NCI-H187 treated with DMSO at 0.1 percent for 48 hours (cell line): Measurements from ENCODE around the gene COL27A1.

Experiments
- DNase-seq: peaks from one replicate; lab custom pipeline; 2025; lab: John Stamatoyannopoulos, UW

Gene COL27A1

DNA sequence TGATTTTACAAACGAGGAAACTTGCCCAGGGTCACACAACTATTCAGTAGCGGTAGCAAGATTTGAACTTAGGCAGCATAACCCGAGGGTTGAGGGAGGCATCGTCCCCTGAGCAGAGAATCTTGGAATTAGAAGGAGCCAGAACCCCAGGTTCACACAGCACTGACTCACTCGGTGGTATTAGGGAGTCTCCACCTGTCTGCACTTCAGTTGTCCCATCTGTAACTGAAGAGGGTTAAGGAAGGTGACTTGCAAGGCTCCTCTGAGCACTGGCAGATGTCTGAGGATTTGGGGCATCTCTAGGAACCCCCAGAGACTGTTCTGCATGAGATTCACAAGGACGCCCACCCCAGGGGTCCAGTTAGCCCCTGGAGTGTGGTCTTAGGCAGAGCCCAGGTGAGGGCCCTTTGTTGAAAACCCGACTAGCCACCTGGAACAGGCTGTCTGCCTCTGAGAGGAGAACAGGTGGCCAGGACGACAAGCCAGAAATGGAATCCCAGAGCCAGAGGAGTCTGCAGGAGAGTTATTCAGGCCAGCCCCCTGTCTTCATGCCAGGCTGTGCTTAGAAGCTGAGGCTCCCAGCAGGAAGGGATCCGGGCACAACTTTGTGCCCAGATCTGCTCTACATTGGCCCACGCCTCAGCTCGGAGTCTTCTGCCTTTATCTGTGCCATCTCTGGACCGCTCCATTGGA is 117.5 kb downstream of the COL27A1 start:
- no peak for DNase-seq

GRCh38 chr9:114273461-114273881 is 118.1 kb downstream of the COL27A1 start:
- no peak for DNase-seq

- no peak for DNase-seq
These were observed 118.9 kb downstream of the COL27A1 start for GRCh38 chr9:114274217-114274616.

DNA sequence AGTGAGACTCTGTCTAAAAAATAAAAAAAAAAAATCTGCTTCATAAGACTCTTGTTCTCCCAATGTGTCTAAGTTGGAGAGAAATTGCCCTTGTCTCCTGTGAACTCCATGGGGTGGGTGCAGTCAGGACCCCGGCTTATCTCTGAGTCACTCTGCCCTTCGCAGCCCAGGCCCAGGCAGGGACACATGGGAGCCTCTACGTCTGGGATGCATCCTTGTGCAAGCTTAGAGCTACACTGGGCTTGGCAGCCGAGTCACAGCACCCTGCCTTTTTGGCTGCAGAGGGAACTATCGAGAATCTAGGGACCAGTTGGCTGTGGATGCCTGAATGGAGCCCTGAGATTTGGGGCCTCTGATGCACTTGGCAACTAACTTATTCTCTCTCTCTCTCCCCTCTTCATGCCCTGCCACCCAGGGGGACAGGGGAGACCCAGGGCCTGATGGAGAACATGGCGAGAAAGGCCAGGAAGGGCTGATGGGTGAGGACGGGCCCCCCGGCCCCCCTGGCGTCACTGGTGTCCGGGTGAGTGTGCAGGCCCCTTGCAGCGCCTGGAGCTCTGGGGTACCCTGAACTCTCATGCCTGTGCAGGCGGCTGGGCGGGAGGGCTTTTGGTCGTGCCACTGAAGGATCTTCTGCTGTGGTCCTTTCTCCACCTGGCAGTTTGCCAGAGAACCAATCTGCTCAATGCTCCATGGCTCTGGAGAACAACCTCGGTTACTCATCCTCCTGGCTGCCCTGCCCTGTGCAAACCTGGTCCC is 120.1 kb downstream of the COL27A1 start:
- DNase-seq, result no peak

DNA sequence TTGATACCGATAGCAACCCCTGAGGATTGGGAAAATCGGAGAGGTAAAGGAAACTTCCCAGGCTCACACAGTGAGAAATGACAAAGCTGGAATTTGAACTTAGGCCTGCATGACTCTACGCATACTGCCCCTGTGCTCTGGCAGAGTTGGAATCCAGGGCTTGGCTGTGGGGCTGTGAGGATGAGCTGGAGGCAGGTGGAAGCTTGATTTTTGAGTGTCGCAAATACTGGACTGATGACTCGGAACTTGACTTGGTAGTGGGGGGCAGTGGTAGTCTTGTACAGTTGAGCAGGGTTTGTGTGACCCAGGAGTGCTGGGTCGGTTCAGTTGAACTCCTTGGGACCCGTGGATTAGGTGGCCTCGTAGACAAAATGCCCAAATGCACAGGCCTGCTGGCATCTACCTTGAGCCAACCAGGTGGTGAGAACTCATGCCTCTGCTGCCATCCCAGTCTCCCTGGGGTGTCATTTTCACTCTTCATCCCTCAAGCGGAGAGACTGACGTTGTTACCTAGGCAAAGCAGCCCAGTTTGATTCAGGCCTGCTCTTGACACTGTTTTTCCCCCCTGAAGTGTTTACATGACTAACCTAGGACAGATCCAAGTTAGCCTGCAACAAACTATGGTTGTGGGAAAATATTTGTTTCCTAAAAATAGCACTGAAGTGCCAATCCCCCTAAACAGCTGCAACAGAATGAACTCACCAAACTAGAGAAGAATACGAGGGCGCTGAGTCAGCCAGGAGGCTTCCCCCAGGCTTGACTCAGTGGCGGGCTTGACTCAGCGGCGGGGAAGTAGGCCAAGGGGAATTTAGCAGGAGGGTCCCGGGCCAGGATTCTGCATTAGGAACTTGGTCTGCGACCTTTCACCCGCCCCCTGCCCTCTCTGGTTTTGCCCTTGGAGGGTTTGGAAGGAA is 121.8 kb downstream of the COL27A1 start:
- no peak for DNase-seq

- no peak for DNase-seq
These were observed 123.0 kb downstream of the COL27A1 start for GRCh38 chr9:114278356-114278755.

DNA sequence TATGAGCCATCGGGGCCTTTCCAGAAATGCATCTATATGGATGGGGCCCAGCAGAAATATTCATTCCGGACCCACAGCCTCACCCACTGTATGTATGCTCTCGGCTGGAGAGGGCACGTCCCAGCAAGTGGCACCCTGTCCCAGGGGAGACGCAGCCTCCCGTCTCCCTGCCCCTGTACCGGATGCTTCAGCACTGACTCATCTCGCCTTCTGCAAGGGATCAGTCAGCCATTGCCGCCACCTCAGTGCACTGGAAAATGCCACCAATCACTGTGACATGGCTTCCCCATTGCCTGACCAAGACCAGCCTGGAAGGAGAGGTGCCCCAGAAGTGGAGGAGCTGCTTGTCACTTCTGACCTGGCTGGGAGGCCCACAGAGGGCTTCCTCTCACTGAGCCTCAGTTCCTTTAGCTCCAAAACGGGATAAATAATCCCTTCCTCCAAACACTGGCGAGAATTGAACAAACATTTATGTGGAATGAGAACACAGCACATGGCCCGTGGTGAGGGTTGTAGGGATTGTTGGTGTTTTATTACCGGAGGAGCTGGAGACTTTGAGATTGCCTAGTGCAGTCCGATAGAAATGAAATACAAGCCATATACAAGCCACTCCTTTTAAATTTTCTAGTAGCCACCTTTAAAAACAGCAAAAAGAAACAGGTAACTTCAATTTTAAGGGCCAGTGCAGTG is 123.7 kb downstream of the COL27A1 start:
- no peak for DNase-seq

GRCh38 chr9:114279693-114280092 is 124.4 kb downstream of the COL27A1 start:
- no peak for DNase-seq

- no peak for DNase-seq
These were observed 125.5 kb downstream of the COL27A1 start for GRCh38 chr9:114280636-114281472.

DNA sequence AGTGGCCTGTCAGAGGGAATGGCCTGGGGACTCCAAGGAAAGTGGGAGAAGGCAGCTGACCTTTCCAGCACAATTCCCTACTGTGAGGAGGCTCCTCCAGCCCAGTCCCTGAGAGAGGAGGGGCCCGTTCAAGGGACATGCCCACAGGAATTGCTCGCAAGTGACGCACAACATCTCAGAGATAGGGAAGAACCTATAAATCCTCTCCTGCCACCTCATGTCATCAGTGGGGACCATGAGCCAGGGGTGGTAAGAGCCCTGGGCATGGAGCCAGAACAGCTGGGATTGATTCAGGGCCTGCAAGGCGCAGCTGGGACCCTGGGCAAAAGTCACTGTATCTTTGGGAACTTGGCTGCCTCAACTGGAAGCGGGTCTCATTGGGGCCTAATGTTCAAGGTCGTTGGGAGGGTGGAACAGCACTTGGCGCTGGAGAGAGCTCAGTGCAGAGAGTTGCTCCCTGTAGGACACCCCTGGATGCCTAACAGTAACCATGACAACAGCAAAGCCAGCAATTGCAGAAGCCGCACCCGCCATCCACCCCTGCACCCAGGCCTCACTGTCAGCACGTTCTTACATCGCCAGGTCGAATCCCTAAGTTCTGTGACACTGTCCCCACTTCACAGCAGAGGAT is 126.3 kb downstream of the COL27A1 start:
- DNase-seq, result no peak

- DNase-seq, result no peak
These were observed 126.8 kb downstream of the COL27A1 start for GRCh38 chr9:114282104-114282485.

GRCh38 chr9:114282507-114282906 is 127.2 kb downstream of the COL27A1 start:
- no peak for DNase-seq

GRCh38 chr9:114282926-114283325 is 127.6 kb downstream of the COL27A1 start:
- no peak for DNase-seq

DNA sequence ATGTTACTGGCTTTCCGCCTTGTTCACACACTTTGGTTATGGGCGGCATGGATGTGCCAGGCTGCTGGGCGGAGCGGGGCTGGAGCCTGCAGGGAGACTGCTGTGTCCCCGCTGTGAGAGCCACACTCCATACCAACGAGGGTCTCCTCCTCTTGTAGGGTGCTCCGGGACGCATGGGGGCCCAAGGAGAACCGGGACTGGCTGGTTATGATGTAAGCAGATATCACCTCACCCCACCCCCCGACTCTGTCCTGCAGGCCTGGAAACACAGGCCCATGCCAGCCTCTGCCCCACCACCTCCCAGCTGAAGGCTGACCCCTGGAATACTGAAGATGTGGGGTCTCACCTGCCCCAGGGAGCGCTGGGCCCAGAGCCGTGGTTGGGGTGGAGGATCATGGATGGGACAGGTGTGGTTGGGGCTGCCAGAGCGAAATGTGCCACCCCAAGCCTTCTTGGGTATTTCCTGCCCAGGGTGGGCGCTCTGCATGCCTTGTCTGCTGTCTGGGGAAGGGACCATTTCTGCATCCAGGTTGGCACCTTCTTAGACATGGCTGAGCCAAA is 128.3 kb downstream of the COL27A1 start:
- DNase-seq, result no peak

- DNase-seq, result no peak
These were observed 129.2 kb downstream of the COL27A1 start for GRCh38 chr9:114284316-114285060.

DNA sequence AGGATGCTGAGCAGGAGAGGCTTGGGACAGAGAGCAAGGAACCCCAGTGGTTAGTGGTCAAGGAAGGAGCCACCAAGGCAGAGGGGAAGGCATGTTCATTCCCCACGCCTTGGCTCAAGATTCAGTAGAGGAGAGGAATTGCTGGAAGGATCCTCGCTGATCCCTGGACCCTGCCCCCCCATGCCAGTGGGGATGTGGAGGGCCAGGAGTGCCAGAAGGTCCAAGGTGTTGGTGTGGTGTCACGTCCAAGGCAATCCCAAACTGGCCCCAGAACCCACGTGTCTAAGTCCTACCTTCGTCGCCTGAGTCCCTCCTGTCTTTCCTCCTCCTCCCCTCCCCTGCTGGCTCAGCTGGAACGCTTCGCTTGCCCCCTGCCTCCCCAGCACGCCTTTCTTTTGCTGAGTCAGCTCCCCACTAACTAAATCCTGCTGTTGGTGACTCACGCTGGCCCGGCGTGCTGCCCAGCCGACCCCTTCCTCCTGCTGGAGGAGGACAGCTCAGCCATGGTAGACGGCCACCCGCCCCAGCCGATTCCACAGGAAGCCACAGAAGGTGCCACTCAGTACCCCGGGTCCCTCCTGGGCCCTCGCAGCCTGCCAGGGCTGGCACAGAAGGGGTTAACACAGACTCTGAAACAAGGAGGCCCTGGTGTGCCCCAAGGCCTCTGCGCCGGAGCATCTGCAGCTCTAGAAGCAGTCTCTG is 130.0 kb downstream of the COL27A1 start:
- no peak for DNase-seq

- no peak for DNase-seq
These were observed 130.9 kb downstream of the COL27A1 start for GRCh38 chr9:114286146-114286679.

DNA sequence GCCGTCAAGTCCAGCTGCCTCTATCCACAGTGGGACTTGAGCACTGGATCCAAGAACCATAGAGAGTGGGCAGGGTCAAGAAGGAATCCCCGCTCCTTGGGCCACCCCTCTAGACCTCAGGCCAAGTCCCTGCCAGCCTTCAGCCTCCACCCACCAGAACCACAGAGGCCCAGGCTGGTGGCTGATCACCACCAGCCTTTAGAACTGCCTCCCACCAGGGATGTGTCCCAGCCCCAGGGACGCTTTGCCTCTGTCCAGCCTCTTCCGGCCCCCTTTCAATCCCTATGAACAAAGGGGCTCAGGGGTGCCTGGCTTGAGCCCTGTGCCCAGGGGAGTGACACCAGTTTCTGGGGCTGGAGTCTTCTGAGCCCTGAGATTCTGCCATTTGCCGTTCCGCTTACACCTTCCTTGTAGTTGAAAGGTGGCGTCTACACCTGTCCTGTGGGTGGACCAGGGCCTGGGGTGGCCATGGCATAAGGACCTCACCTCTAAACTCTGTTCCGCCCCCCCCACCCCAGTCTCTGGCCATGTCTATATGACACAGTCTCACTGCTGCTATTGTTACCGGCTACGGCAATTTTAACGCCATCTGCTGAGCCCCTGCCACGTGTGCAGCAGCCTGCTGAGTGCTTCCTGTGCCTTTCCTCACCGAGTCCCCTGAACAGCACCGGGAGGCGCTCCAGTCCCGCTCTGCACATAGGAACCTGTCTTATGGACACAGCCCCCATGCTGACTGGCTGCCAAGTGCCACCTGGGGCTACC is 131.8 kb downstream of the COL27A1 start:
- no peak for DNase-seq
